PC-3 (cell line): Measurements from ENCODE around the gene MAF. TPM values are rescaled to one million over a fixed set of nuclear protein-coding genes. Genes with fewer than 3 reads are reported as not detected.

ENCODE experiments used
- ATAC-seq: fragments of 200-7000 bp; cut with Tn5 transposase; 2 replicates; pipeline ENCODE4 v1.9.1; 2020; ENCODE audit warnings: mild to moderate bottlenecking, moderate library complexity
- BruUV-seq: library from RNA; stranded (reverse); fragments of 400-500 nt; replicated peaks from 2 replicates; lab custom pipeline; 2021; lab: Mats Ljungman, UMichigan
- CTCF ChIA-PET: fragments of 300-600 bp; sonication (Branson Sonifier 250); formaldehyde crosslinking; loops from one replicate; lab custom pipeline; 2022; ENCODE audit warnings: antibody characterized with exemption; lab: Charles Lee
- POLR2A ChIA-PET: fragments of 300-600 bp; sonication (Branson Sonifier 250); formaldehyde crosslinking; loops from one replicate; lab custom pipeline; 2022; ENCODE audit warnings: antibody characterized with exemption; ENCODE audit not compliant: unreplicated experiment; lab: Charles Lee
- DNase-seq: peaks from one replicate; pipeline ENCODE4 v3.0.0-alpha.2; 2015
- H2AFZ ChIP-seq: fragments of 300-600 bp; sonication (generic); 2 replicates; pipeline ENCODE4 v1.6.0; 2016; ENCODE audit warnings: antibody characterized with exemption, low read length
- H3F3A ChIP-seq: fragments of 300-600 bp; sonication (generic); one replicate; pipeline ENCODE4 v1.6.0; 2017; ENCODE audit warnings: antibody characterized with exemption, low read length, control low read depth, mild to moderate bottlenecking; ENCODE audit not compliant: unreplicated experiment
- H3K27ac ChIP-seq: fragments of 300-600 bp; sonication (generic); 2 replicates; pipeline ENCODE4 v1.5.1; 2016; ENCODE audit warnings: mild to moderate bottlenecking, low read length
- H3K27me3 ChIP-seq: fragments of 300-600 bp; sonication (generic); 2 replicates; pipeline ENCODE4 v1.6.1; 2016; ENCODE audit warnings: low read length, mixed read lengths
- H3K36me3 ChIP-seq: fragments of 300-600 bp; sonication (generic); 2 replicates; pipeline ENCODE4 v1.6.1; 2016; ENCODE audit warnings: low read depth, mixed run types, low read length, mixed read lengths
- H3K4me1 ChIP-seq: fragments of 300-600 bp; sonication (generic); 2 replicates; pipeline ENCODE4 v1.5.1; 2016; ENCODE audit warnings: low read length; ENCODE audit not compliant: insufficient read depth
- H3K4me2 ChIP-seq: fragments of 300-600 bp; sonication (generic); 2 replicates; pipeline ENCODE4 v1.6.0; 2016; ENCODE audit warnings: low read length
- H3K4me3 ChIP-seq: fragments of 300-600 bp; sonication (generic); 2 replicates; pipeline ENCODE4 v1.5.1; 2016; ENCODE audit warnings: mild to moderate bottlenecking, low read length, mixed read lengths
- H3K79me2 ChIP-seq: fragments of 300-600 bp; sonication (generic); 2 replicates; pipeline ENCODE4 v1.6.1; 2017; ENCODE audit warnings: low read length, mixed read lengths
- H3K9ac ChIP-seq: fragments of 300-600 bp; sonication (generic); 2 replicates; pipeline ENCODE4 v1.6.0; 2016; ENCODE audit warnings: mild to moderate bottlenecking, low read length
- H3K9me2 ChIP-seq: fragments of 300-600 bp; sonication (generic); replicated peaks from 2 replicates; pipeline ENCODE4 v1.6.1; 2016; ENCODE audit warnings: mixed run types, low read length, mixed read lengths
- H3K9me3 ChIP-seq: fragments of 300-600 bp; sonication (generic); 2 replicates; pipeline ENCODE4 v1.6.1; 2016; ENCODE audit warnings: low read length, mixed read lengths
- H4K20me1 ChIP-seq: fragments of 300-600 bp; sonication (generic); 2 replicates; pipeline ENCODE4 v1.6.1; 2016; ENCODE audit warnings: low read length, mixed read lengths
- EZH2 ChIP-seq: fragments of 300-600 bp; sonication (generic); IDR thresholded peaks from one replicate; pipeline ENCODE4 v1.6.1; 2017; ENCODE audit warnings: antibody characterized with exemption, mild to moderate bottlenecking, low read length; ENCODE audit not compliant: unreplicated experiment
- EZH2phosphoT487 ChIP-seq: fragments of 300-600 bp; sonication (generic); IDR thresholded peaks from 2 replicates; pipeline ENCODE4 v1.6.1; 2018; ENCODE audit warnings: mild to moderate bottlenecking, antibody characterized with exemption, low read length, borderline replicate concordance
- intact Hi-C: fragments of 100-400 bp; cut with micrococcal nuclease; formaldehyde crosslinking; loops from 2 replicates; pipeline ENCODE4 v1.9.0; 2023
- total RNA-seq: library from RNA; depleted of rRNA; stranded (reverse); fragments of >200 nt; gene quantifications from 2 replicates; pipeline ENCODE4 v1.2.3, GENCODE V29; 2014
- TF ChIP-seq, protein P1 (sequence below): fragments of 300-600 bp; sonication (generic); conservative IDR thresholded peaks from 2 replicates; pipeline ENCODE4 v1.5.1; 2017; ENCODE audit warnings: antibody characterized with exemption, low read depth, mild to moderate bottlenecking, low read length

MAF gene
- total RNA-seq, 1 experiment from 2014 or later, result not detected

- Histone ChIP-seq H3K4me1 (no peaks in the 10 kb centered on the region), H3K79me2 (no peaks in the 10 kb centered on the region), H3K9ac (no peak overlapping the region), H3K36me3 (no peaks in the 10 kb centered on the region), H3K4me2 (no peak overlapping the region), H3K27me3 (no peaks in the 10 kb centered on the region), H3K9me2 (no peaks in the 10 kb centered on the region), H3K4me3 (no peak overlapping the region), H3K27ac (no peak overlapping the region), H4K20me1 (no peaks in the 10 kb centered on the region), H3F3A (no peaks in the 10 kb centered on the region), H3K9me3 (no peaks in the 10 kb centered on the region), H2AFZ (no peak overlapping the region)
- POLR2A ChIA-PET, result no interaction called here
- intact Hi-C loops, result no loop called here
- DNase-seq (no peak), ATAC-seq (no peak)
- BruUV-seq, result no TSS peak
- TF ChIP-seq EZH2phosphoT487, result no peak
- TF ChIP-seq, protein P1, sequence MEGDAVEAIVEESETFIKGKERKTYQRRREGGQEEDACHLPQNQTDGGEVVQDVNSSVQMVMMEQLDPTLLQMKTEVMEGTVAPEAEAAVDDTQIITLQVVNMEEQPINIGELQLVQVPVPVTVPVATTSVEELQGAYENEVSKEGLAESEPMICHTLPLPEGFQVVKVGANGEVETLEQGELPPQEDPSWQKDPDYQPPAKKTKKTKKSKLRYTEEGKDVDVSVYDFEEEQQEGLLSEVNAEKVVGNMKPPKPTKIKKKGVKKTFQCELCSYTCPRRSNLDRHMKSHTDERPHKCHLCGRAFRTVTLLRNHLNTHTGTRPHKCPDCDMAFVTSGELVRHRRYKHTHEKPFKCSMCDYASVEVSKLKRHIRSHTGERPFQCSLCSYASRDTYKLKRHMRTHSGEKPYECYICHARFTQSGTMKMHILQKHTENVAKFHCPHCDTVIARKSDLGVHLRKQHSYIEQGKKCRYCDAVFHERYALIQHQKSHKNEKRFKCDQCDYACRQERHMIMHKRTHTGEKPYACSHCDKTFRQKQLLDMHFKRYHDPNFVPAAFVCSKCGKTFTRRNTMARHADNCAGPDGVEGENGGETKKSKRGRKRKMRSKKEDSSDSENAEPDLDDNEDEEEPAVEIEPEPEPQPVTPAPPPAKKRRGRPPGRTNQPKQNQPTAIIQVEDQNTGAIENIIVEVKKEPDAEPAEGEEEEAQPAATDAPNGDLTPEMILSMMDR, result no peak
- TF ChIP-seq EZH2, result no peak
- CTCF ChIA-PET, result no interaction called here
These were observed 28.5 kb upstream of the MAF start for GRCh38 chr16:79628988-79629387.

DNA sequence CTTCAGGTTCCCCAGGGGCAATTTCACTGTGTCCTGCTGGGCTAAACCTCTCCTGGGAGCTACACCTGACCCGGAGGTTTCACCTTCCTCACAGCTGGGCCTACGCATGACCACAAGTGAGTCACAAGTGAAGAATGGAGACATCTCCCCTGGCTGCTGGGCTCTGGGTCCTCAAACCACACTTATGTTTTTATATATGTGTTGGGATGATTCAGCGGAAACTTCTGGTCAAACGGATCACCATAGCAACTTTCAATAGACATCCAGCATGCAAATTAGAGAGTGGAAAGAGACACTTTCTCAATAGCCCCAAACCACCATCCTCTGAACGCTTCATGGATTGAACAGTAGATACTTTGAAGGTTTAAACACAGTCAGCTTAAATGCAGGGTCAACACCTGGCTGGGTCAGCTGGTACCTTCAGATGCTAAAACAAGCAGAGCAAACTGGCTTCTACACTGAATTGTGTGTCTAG, 28.0 kb upstream of the MAF start:
- CTCF ChIA-PET, result no interaction called here
- Histone ChIP-seq H3K36me3 (no peaks in the 10 kb centered on the region), H3K4me2 (no peak overlapping the region), H3K4me3 (no peak overlapping the region), H3K4me1 (no peaks in the 10 kb centered on the region), H3K27ac (no peak overlapping the region), H3K79me2 (no peaks in the 10 kb centered on the region), H3K9me2 (no peaks in the 10 kb centered on the region), H3K9ac (no peak overlapping the region), H3F3A (no peaks in the 10 kb centered on the region), H4K20me1 (no peaks in the 10 kb centered on the region), H2AFZ (no peak overlapping the region), H3K27me3 (no peaks in the 10 kb centered on the region), H3K9me3 (no peaks in the 10 kb centered on the region)
- POLR2A ChIA-PET, result no interaction called here
- intact Hi-C loops, result no loop called here
- no peak for DNase-seq
- no peak for TF ChIP-seq EZH2phosphoT487
- no peak for TF ChIP-seq EZH2
- TF ChIP-seq, protein P1, result no peak
- no TSS peak for BruUV-seq
- ATAC-seq, result no peak

- H2AFZ ChIP-seq, result no peak overlapping the region
- ChIA-PET POLR2A (no interaction called here), CTCF (no interaction called here)
- no peaks in the 10 kb centered on the region for H3K27me3 ChIP-seq
- H3K9ac ChIP-seq, result no peak overlapping the region
- DNase-seq (no peak), ATAC-seq (no peak)
- no peaks in the 10 kb centered on the region for H3K36me3 ChIP-seq
- H3K4me1 ChIP-seq, result no peaks in the 10 kb centered on the region
- H3K9me2 ChIP-seq, result no peaks in the 10 kb centered on the region
- no TSS peak for BruUV-seq
- H3K79me2 ChIP-seq, result no peaks in the 10 kb centered on the region
- no peak overlapping the region for H3K4me2 ChIP-seq
- H3K9me3 ChIP-seq, result no peaks in the 10 kb centered on the region
- TF ChIP-seq EZH2 (no peak), EZH2phosphoT487 (no peak)
- TF ChIP-seq, protein P1, result no peak
- H4K20me1 ChIP-seq, result no peaks in the 10 kb centered on the region
- no peak overlapping the region for H3K4me3 ChIP-seq
- intact Hi-C loops, result no loop called here
- no peak overlapping the region for H3K27ac ChIP-seq
- no peaks in the 10 kb centered on the region for H3F3A ChIP-seq
These were observed 26.6 kb upstream of the MAF start for GRCh38 chr16:79627092-79627491.
